CD14-positive monocyte (primary cell): Measurements from ENCODE around the gene HSPA6. TPM values are rescaled to one million over a fixed set of nuclear protein-coding genes. Genes with fewer than 3 reads are reported as not detected.
A peak's percentile ranks its signal among the peaks of the same experiment; 100 is the strongest.
"Not testable (repeated sequence)": the region's sequence is repeated elsewhere in the genome, so short reads cannot be mapped to it uniquely, and the experiment has no call there.

Experiments
- DNase-seq, 3 donors: peaks; one replicate each; pipeline ENCODE4 v3.0.0-alpha.2; 2011 to 2022
- H2AFZ ChIP-seq: 2 replicates; pipeline ENCODE4 v1.6.0; 2012; ENCODE audit warnings: mild to moderate bottlenecking, low read depth, low read length, inconsistent platforms; ENCODE audit not compliant: insufficient read depth, poor library complexity, severe bottlenecking
- H3K27ac ChIP-seq, 2 donors: 1 replicate in 1 of 2; 2 replicates in 1 of 2; pipeline ENCODE4 v1.5.1; 2012 to 2013; ENCODE audit warnings: low read length in 2 of 2, control low read depth in 1 of 2, inconsistent platforms in 1 of 2, low read depth in 1 of 2, mild to moderate bottlenecking in 1 of 2
- H3K27me3 ChIP-seq, 2 donors: one replicate each; pipeline versions ENCODE4 v1.6.0 to v1.6.1; 2011 to 2013; ENCODE audit warnings: low read length in 2 of 2; ENCODE audit not compliant: control insufficient read depth in 2 of 2, insufficient read depth in 2 of 2
- H3K36me3 ChIP-seq, 2 donors: replicated peaks in 1 of 2; 1 replicate in 1 of 2; 2 replicates in 1 of 2; pipeline versions ENCODE4 v1.5.1 to v1.6.1; 2012 to 2013; ENCODE audit warnings: low read length in 2 of 2, control low read depth in 1 of 2, inconsistent platforms in 1 of 2, mild to moderate bottlenecking in 1 of 2; ENCODE audit not compliant: insufficient read depth in 2 of 2, control insufficient read depth in 1 of 2
- H3K4me1 ChIP-seq, 2 donors: 1 replicate in 1 of 2; 2 replicates in 1 of 2; pipeline versions ENCODE4 v1.5.1 to v1.6.1; 2012 to 2013; ENCODE audit warnings: low read length in 2 of 2, control low read depth in 1 of 2, inconsistent platforms in 1 of 2, mild to moderate bottlenecking in 1 of 2, moderate library complexity in 1 of 2; ENCODE audit not compliant: insufficient read depth in 2 of 2, control insufficient read depth in 1 of 2
- H3K4me2 ChIP-seq: replicated peaks from 2 replicates; pipeline ENCODE3; 2012; ENCODE audit warnings: low read length, moderate library complexity, mild to moderate bottlenecking; ENCODE audit not compliant: poor library complexity, severe bottlenecking; ENCODE audit errors: extremely low read depth
- H3K4me3 ChIP-seq, 3 experiments: fragments of 200-600 bp in 1 of 3; sonication (generic) in 1 of 3; replicated peaks in 1 of 3; 1 replicate in 2 of 3; 2 replicates in 1 of 3; pipeline ENCODE4 v1.5.1; 2011 to 2013; ENCODE audit warnings: low read length in 3 of 3, mild to moderate bottlenecking in 3 of 3, control low read depth in 2 of 3, low read depth in 2 of 3, inconsistent platforms in 1 of 3, moderate library complexity in 1 of 3
- H3K79me2 ChIP-seq: 2 replicates; pipeline ENCODE4 v1.6.0; 2012; ENCODE audit warnings: mild to moderate bottlenecking, control low read depth, inconsistent platforms, low read length, moderate library complexity; ENCODE audit not compliant: insufficient read depth
- H3K9ac ChIP-seq: 2 replicates; pipeline ENCODE4 v1.6.0; 2017; ENCODE audit warnings: low read length, mild to moderate bottlenecking; ENCODE audit not compliant: insufficient read depth, poor library complexity, severe bottlenecking
- H3K9me3 ChIP-seq, 2 donors: replicated peaks in 1 of 2; 1 replicate in 1 of 2; 2 replicates in 1 of 2; pipeline versions ENCODE4 v1.5.1 to v1.6.1; 2012 to 2013; ENCODE audit warnings: low read length in 2 of 2, control low read depth in 1 of 2; ENCODE audit not compliant: control insufficient read depth in 1 of 2, insufficient read depth in 1 of 2
- H4K20me1 ChIP-seq: 2 replicates; pipeline ENCODE4 v1.6.0; 2012; ENCODE audit warnings: mild to moderate bottlenecking, low read length, control low read depth, moderate library complexity; ENCODE audit not compliant: insufficient read depth
- H3K27ac Mint-ChIP-seq, 7 donors: one replicate each; pipeline ENCODE4 v1.8.0; 2020; ENCODE audit warnings: mild to moderate bottlenecking in 7 of 7, mixed read lengths in 7 of 7, moderate library complexity in 6 of 7, inconsistent platforms in 2 of 7
- H3K27me3 Mint-ChIP-seq, 3 donors: one replicate each; pipeline ENCODE4 v1.8.0; 2021 to 2022; ENCODE audit warnings: low read depth in 3 of 3, mild to moderate bottlenecking in 3 of 3, mixed read lengths in 3 of 3, moderate library complexity in 3 of 3, inconsistent platforms in 1 of 3
- H3K36me3 Mint-ChIP-seq, 2 donors: one replicate each; pipeline ENCODE4 v1.8.0; 2020; ENCODE audit warnings: mixed read lengths in 2 of 2, inconsistent platforms in 1 of 2, mild to moderate bottlenecking in 1 of 2
- H3K4me1 Mint-ChIP-seq: one replicate; pipeline ENCODE4 v1.8.0; 2020; ENCODE audit warnings: mild to moderate bottlenecking, mixed read lengths
- H3K4me3 Mint-ChIP-seq, 2 donors: one replicate each; pipeline ENCODE4 v1.8.0; 2020; ENCODE audit warnings: mild to moderate bottlenecking in 2 of 2, mixed read lengths in 2 of 2, moderate library complexity in 1 of 2
- H3K9me3 Mint-ChIP-seq, 7 donors: one replicate each; pipeline ENCODE4 v1.8.0; 2020 to 2022; ENCODE audit warnings: mixed read lengths in 7 of 7, mild to moderate bottlenecking in 6 of 7, moderate library complexity in 6 of 7, inconsistent platforms in 2 of 7
- WGBS: methylation state at CpG from one replicate; pipeline ENCODE4 v1.1.5; 2013; ENCODE audit warnings: missing lambda C conversion rate; ENCODE audit not compliant: insufficient coverage; 5-methylcytosine and 5-hydroxymethylcytosine counted together
- intact Hi-C, 2 donors: fragments of 100-400 bp; cut with micrococcal nuclease; formaldehyde crosslinking; loops; one replicate each; pipeline versions ENCODE4 v1.15.0 to v1.15.1; 2023
- polyA minus RNA-seq: library from RNA; depleted of rRNA, polyadenylated mRNA; stranded (reverse); fragments of >200 nt; gene quantifications from 2 replicates; pipeline ENCODE4 v1.2.3, GENCODE V29; 2012
- polyA plus RNA-seq, 3 donors: library from polyadenylated mRNA; depleted of rRNA in 1 of 3; unstranded in 2 of 3; stranded (reverse) in 1 of 3; fragments of 300-500 nt in 2 of 3; fragments of >200 nt in 1 of 3; fragmentation: Illumina TruSeq in 2 of 3; gene quantifications; 1 replicate in 2 of 3; 2 replicates in 1 of 3; pipeline ENCODE4 v1.2.3, GENCODE V29; 2012 to 2021
- total RNA-seq, 12 experiments: library from RNA in 1 of 12; stranded (reverse) in 1 of 12; fragments of 120-200 nt in 1 of 12; gene quantifications; one replicate each; pipeline ENCODE4 v1.2.4 and lab custom pipeline; 2013 to 2026; ENCODE audit warnings: mixed read lengths in 6 of 12, inconsistent platforms in 1 of 12

HSPA6 gene
- 85.8 TPM for total RNA-seq (2013)
- polyA plus RNA-seq = 10 to 100 TPM in 2 of 3 donors, 1 to 10 TPM in 1; 3.4 to 37.5 (median 19.3) TPM
- 52.2 and 77.1 TPM in 2 replicates for polyA minus RNA-seq
- 9.2 to 99.9 (median 29.0) reads per million in 11 experiments for total RNA-seq (lab: John Stamatoyannopoulos, UW)

DNA sequence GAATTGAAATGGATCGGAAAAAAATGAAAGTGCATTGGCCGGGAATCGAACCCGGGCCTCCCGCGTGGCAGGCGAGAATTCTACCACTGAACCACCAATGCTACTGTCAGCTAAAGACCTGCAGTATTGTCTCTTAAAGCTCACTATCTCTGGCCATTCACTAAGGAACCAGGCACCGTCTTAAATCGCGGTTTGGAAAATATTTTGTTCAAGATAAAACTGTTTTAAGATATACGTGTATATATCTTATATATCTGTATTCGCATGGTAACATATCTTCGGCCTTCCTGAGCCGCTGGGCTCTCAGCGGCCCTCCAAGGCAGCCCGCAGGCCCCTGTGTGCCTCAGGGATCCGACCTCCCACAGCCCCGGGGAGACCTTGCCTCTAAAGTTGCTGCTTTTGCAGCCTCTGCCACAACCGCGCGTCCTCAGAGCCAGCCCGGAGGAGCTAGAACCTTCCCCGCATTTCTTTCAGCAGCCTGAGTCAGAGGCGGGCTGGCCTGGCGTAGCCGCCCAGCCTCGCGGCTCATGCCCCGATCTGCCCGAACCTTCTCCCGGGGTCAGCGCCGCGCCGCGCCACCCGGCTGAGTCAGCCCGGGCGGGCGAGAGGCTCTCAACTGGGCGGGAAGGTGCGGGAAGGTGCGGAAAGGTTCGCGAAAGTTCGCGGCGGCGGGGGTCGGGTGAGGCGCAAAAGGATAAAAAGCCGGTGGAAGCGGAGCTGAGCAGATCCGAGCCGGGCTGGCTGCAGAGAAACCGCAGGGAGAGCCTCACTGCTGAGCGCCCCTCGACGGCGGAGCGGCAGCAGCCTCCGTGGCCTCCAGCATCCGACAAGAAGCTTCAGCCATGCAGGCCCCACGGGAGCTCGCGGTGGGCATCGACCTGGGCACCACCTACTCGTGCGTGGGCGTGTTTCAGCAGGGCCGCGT lies at the start of gene HSPA6:
Gene HSPA6, plus strand, starts transcription at position 724 of the 925 bp plus-strand sequence. Its CDS starts 119 bp downstream, at position 843.
- Histone ChIP-seq H3K4me1 (peaks cover 27 to 41% of the 10 kb centered on the region in 2 donors), H3K36me3 (peaks cover 30 to 43% of the 10 kb centered on the region in 2 donors), H2AFZ (peak within 1 kb of the TSS; percentile 66), H3K27ac (peak within 1 kb of the TSS; percentile 68 to 74), H3K4me2 (peak within 1 kb of the TSS; percentile 76), H3K4me3 (peak within 1 kb of the TSS; percentile 61 to 90 (median 68)), H3K9ac (peak within 1 kb of the TSS; percentile 60), H4K20me1 (peaks cover 11% of the 10 kb centered on the region)
- H3K27me3 Mint-ChIP-seq, H3K27me3 ChIP-seq, H3K9me3 Mint-ChIP-seq, H3K79me2 ChIP-seq, intact Hi-C loops, H3K9me3 ChIP-seq: not testable (repeated sequence)
- DNase-seq = peak; percentile 77 to 91 (median 80)
- Mint-ChIP-seq H3K4me1 (peaks cover 50% of the 10 kb centered on the region), H3K4me3 (peak within 1 kb of the TSS; percentile 86 to 90), H3K36me3 (peaks cover 50 to 62% of the 10 kb centered on the region in 2 donors), H3K27ac (peak within 1 kb of the TSS; percentile 77 to 89 (median 86))
- WGBS = 0% methylated on average over 40 of the region's 72 CpGs

GRCh38 chr1:161477711-161478110 lies 46.6 kb upstream of the HSPA6 start:
- H3K4me1 Mint-ChIP-seq, H3K27ac Mint-ChIP-seq, H3K4me2 ChIP-seq, H3K9ac ChIP-seq, H4K20me1 ChIP-seq, intact Hi-C loops, H2AFZ ChIP-seq, DNase-seq, H3K36me3 Mint-ChIP-seq, H3K9me3 ChIP-seq, H3K79me2 ChIP-seq, H3K27ac ChIP-seq, H3K4me1 ChIP-seq, H3K4me3 ChIP-seq, H3K36me3 ChIP-seq: not testable (repeated sequence)
- Mint-ChIP-seq H3K9me3 (peaks cover 2 to 22% (median 14%) of the 10 kb centered on the region in 7 donors), H3K27me3 (peaks cover 43 to 54% (median 52%) of the 10 kb centered on the region in 3 donors), H3K4me3 (peak overlapping the region in 1 of 2 donors; percentile 29)
- no CpG with 5 or more reads among the region's 1 CpG for WGBS
- peaks cover 38 to 85% of the 10 kb centered on the region in 2 donors for H3K27me3 ChIP-seq
